ENCODE measurements around the gene TMEM125.

The TMEM125 gene

GRCh38 chr1:43274804-43275180 lies 5.0 kb downstream of the TMEM125 start:
- Histone ChIP-seq H3K9ac (ENCODE audit: insufficient read length) (no peak overlapping the region), H3K36me3 (ENCODE audit: insufficient read depth, low read length) (no peaks in the 10 kb centered on the region), H3K9me3 (ENCODE audit: low read depth, low read length) (no peaks in the 10 kb centered on the region), H3K27ac (peak overlapping the region; percentile 93), H3K4me3 (peak overlapping the region; percentile 43; the same call in 1 of the 2 replicates)
- DNase-seq (ENCODE audit: low read depth, low spot score), result no peak
- no peak for TF ChIP-seq FOXP2 (optimal IDR thresholded peaks at IDR 0.05; ENCODE audit: control extremely low read depth, extremely low read length, insufficient read depth)
- no peak for TF ChIP-seq EZH2 (IDR thresholded peaks at IDR 0.05)
- no peak for TF ChIP-seq POLR2AphosphoS5 (IDR thresholded peaks at IDR 0.05; ENCODE audit: borderline replicate concordance, low read depth, low read length)

GRCh38 chr1:43275826-43276620 lies 6.2 kb downstream of the TMEM125 start:
- H3K4me3 ChIP-seq, result no peak overlapping the region
- H3K9me3 ChIP-seq (ENCODE audit: low read depth, low read length), result no peaks in the 10 kb centered on the region
- H3K9ac ChIP-seq (ENCODE audit: insufficient read length), result no peak overlapping the region
- TF ChIP-seq FOXP2 (optimal IDR thresholded peaks at IDR 0.05; ENCODE audit: control extremely low read depth, extremely low read length, insufficient read depth), result no peak
- no peak for TF ChIP-seq EZH2 (IDR thresholded peaks at IDR 0.05)
- TF ChIP-seq POLR2AphosphoS5 (IDR thresholded peaks at IDR 0.05; ENCODE audit: borderline replicate concordance, low read depth, low read length), result no peak
- no peak for DNase-seq (ENCODE audit: low read depth, low spot score)
- no peaks in the 10 kb centered on the region for H3K36me3 ChIP-seq (ENCODE audit: insufficient read depth, low read length)
- no peak overlapping the region for H3K27ac ChIP-seq

GRCh38 chr1:43276673-43277072 lies 6.9 kb downstream of the TMEM125 start:
- no peaks in the 10 kb centered on the region for H3K9me3 ChIP-seq (ENCODE audit: low read depth, low read length)
- H3K27ac ChIP-seq, result no peak overlapping the region
- DNase-seq (ENCODE audit: low read depth, low spot score), result no peak
- H3K4me3 ChIP-seq, result no peak overlapping the region
- H3K9ac ChIP-seq (ENCODE audit: insufficient read length), result no peak overlapping the region
- no peaks in the 10 kb centered on the region for H3K36me3 ChIP-seq (ENCODE audit: insufficient read depth, low read length)
- TF ChIP-seq FOXP2 (optimal IDR thresholded peaks at IDR 0.05; ENCODE audit: control extremely low read depth, extremely low read length, insufficient read depth), result no peak
- no peak for TF ChIP-seq EZH2 (IDR thresholded peaks at IDR 0.05)
- no peak for TF ChIP-seq POLR2AphosphoS5 (IDR thresholded peaks at IDR 0.05; ENCODE audit: borderline replicate concordance, low read depth, low read length)

GRCh38 chr1:43277116-43277876 lies 7.5 kb downstream of the TMEM125 start:
- no peak overlapping the region for H3K9ac ChIP-seq (ENCODE audit: insufficient read length)
- TF ChIP-seq POLR2AphosphoS5 (IDR thresholded peaks at IDR 0.05; ENCODE audit: borderline replicate concordance, low read depth, low read length) (no peak), EZH2 (IDR thresholded peaks at IDR 0.05) (no peak), FOXP2 (optimal IDR thresholded peaks at IDR 0.05; ENCODE audit: control extremely low read depth, extremely low read length, insufficient read depth) (no peak)
- no peaks in the 10 kb centered on the region for H3K9me3 ChIP-seq (ENCODE audit: low read depth, low read length)
- no peaks in the 10 kb centered on the region for H3K36me3 ChIP-seq (ENCODE audit: insufficient read depth, low read length)
- no peak overlapping the region for H3K27ac ChIP-seq
- no peak overlapping the region for H3K4me3 ChIP-seq
- DNase-seq (ENCODE audit: low read depth, low spot score), result no peak

- no peak overlapping the region for H3K27ac ChIP-seq
- H3K36me3 ChIP-seq (ENCODE audit: insufficient read depth, low read length), result no peaks in the 10 kb centered on the region
- DNase-seq (ENCODE audit: low read depth, low spot score), result no peak
- H3K4me3 ChIP-seq, result no peak overlapping the region
- TF ChIP-seq POLR2AphosphoS5 (IDR thresholded peaks at IDR 0.05; ENCODE audit: borderline replicate concordance, low read depth, low read length) (no peak), FOXP2 (optimal IDR thresholded peaks at IDR 0.05; ENCODE audit: control extremely low read depth, extremely low read length, insufficient read depth) (no peak), EZH2 (IDR thresholded peaks at IDR 0.05) (no peak)
- no peaks in the 10 kb centered on the region for H3K9me3 ChIP-seq (ENCODE audit: low read depth, low read length)
- no peak overlapping the region for H3K9ac ChIP-seq (ENCODE audit: insufficient read length)
Measured at GRCh38 chr1:43279161-43279560, 9.4 kb downstream of the TMEM125 start.

- no peak for DNase-seq (ENCODE audit: low read depth, low spot score)
- Histone ChIP-seq H3K4me3 (no peak overlapping the region), H3K27ac (no peak overlapping the region), H3K9me3 (ENCODE audit: low read depth, low read length) (no peaks in the 10 kb centered on the region), H3K9ac (ENCODE audit: insufficient read length) (no peak overlapping the region), H3K36me3 (ENCODE audit: insufficient read depth, low read length) (no peaks in the 10 kb centered on the region)
- no peak for TF ChIP-seq EZH2 (IDR thresholded peaks at IDR 0.05)
- TF ChIP-seq FOXP2 (optimal IDR thresholded peaks at IDR 0.05; ENCODE audit: control extremely low read depth, extremely low read length, insufficient read depth), result no peak
- no peak for TF ChIP-seq POLR2AphosphoS5 (IDR thresholded peaks at IDR 0.05; ENCODE audit: borderline replicate concordance, low read depth, low read length)
Measured at GRCh38 chr1:43279666-43280065, 9.9 kb downstream of the TMEM125 start.

- Histone ChIP-seq H3K9me3 (ENCODE audit: low read depth, low read length) (no peaks in the 10 kb centered on the region), H3K4me3 (no peak overlapping the region), H3K36me3 (ENCODE audit: insufficient read depth, low read length) (no peaks in the 10 kb centered on the region), H3K9ac (ENCODE audit: insufficient read length) (no peak overlapping the region), H3K27ac (no peak overlapping the region)
- no peak for DNase-seq (ENCODE audit: low read depth, low spot score)
- TF ChIP-seq EZH2 (IDR thresholded peaks at IDR 0.05) (no peak), FOXP2 (optimal IDR thresholded peaks at IDR 0.05; ENCODE audit: control extremely low read depth, extremely low read length, insufficient read depth) (no peak), POLR2AphosphoS5 (IDR thresholded peaks at IDR 0.05; ENCODE audit: borderline replicate concordance, low read depth, low read length) (no peak)
Measured at GRCh38 chr1:43280692-43281091, 10.9 kb downstream of the TMEM125 start.

Data from SK-N-MC (cell line).